ENCODE results near the gene RIPOR2.
A peak's percentile ranks its signal among the peaks of the same experiment; 100 is the strongest.
"Not testable (repeated sequence)": the region's sequence is repeated elsewhere in the genome, so short reads cannot be mapped to it uniquely, and the experiment has no call there.

Gene RIPOR2

DNA sequence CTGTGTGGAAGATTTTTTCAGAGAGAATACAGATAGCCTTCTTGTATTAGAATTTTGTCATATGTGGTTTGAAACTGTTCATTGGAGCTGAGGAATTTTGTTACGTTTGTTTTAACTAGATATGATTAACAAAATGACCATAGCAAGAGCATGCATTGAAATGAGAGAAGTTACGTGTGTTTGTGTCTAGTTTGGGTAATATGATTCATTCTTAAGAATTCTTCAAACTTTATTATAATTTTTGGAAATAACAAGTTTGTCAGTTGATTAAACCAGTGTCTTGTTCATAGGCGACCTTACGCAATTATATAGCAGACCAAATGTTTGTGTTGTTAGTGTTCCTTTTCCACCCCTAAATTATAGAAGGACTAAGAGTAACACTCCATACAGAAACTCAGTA lies 155.6 kb downstream of the RIPOR2 start:
- H3K27ac Mint-ChIP-seq, result peak overlapping the region; percentile 67
- no peak overlapping the region for H3K4me3 Mint-ChIP-seq
- peaks cover 15% of the 10 kb centered on the region for H3K4me1 Mint-ChIP-seq
- DNase-seq (ENCODE audit: low spot score in 2 of 2) (no peak), ATAC-seq (ENCODE audit: low read depth) (no peak)
- H3K36me3 Mint-ChIP-seq, result peaks cover 9% of the 10 kb centered on the region
- H3K27me3 Mint-ChIP-seq, result no peaks in the 10 kb centered on the region
- no peaks in the 10 kb centered on the region for H3K9me3 Mint-ChIP-seq

DNA sequence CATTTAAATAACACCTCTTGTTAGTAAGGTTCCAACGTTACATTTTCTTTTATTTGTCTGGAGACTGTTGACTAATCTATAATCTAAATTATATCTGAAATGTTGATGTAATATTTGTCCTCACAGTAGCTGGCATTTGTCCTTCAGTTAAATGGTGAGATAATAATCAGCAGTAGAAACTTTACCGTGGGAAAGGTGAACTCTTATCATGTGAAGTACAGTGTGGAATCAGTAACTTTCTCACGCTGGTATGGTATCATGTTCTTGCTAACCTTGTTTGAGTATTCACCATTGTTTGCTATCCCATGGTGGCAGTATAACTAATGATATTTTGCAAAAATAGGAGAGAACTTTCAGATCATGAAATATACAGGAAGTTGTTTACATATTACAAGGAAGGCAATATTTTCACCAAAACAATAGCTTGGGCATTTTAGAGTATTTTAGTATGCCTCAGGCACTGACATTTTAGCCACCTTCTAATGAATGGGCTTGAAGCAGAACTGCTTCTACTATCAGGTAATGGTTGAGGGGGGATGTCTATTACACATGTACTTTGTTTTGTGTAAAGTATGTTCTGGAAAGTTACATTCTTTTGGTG lies 156.2 kb downstream of the RIPOR2 start:
- DNase-seq (ENCODE audit: low spot score in 2 of 2), result no peak
- H3K27ac Mint-ChIP-seq, result peak overlapping the region; percentile 67
- H3K4me3 Mint-ChIP-seq, result no peak overlapping the region
- no peaks in the 10 kb centered on the region for H3K9me3 Mint-ChIP-seq
- ATAC-seq (ENCODE audit: low read depth), result no peak
- H3K4me1 Mint-ChIP-seq, result peaks cover 17% of the 10 kb centered on the region
- peaks cover 8% of the 10 kb centered on the region for H3K36me3 Mint-ChIP-seq
- H3K27me3 Mint-ChIP-seq, result no peaks in the 10 kb centered on the region

DNA sequence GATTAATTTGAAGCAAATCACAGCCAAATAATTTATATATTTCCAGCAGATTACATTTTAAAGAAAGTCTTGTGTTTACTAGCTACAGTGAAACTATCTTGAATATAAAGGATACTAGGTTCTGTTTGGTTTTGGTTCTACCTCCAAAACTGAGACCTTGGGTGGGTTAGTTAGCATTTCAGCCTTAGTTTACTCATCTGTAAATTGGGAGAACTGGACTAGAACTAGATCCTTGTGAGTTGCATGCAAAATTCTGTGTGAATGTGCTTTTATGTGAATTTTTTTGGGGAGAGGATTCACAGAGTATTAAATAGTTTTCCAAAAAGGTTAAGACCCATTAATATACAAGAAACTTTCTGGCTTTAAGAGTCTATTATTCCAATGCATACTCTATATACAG lies 156.9 kb downstream of the RIPOR2 start:
- Mint-ChIP-seq H3K36me3 (peaks cover 5% of the 10 kb centered on the region), H3K27me3 (no peaks in the 10 kb centered on the region), H3K9me3 (no peaks in the 10 kb centered on the region), H3K4me1 (peaks cover 19% of the 10 kb centered on the region), H3K27ac (no peak overlapping the region), H3K4me3 (no peak overlapping the region)
- DNase-seq (ENCODE audit: low spot score in 2 of 2), result no peak
- ATAC-seq (ENCODE audit: low read depth), result no peak

DNA sequence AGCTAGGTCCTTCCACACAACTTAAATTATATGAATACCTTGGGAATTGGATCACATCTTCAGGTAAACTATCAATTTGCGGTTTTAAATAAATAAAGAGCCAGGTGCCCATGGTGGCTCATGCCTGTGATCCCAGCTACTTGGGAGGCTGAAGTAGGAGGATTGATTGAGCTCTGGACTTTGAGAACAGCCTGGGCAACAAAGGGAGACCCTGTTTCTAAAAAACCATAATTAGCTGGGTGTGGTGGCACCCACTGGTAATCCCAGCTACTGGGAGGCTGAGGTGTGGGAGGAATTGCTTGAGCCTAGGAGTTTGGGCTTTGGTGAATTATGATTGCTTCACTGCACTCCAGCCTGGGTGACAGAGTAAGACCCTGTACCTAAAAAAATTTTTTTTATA lies 157.6 kb downstream of the RIPOR2 start:
- no peak for ATAC-seq (ENCODE audit: low read depth)
- DNase-seq (ENCODE audit: low spot score in 2 of 2), result no peak
- Mint-ChIP-seq H3K36me3 (peaks cover 5% of the 10 kb centered on the region), H3K4me3 (no peak overlapping the region), H3K9me3 (no peaks in the 10 kb centered on the region), H3K27me3 (no peaks in the 10 kb centered on the region), H3K27ac (no peak overlapping the region), H3K4me1 (peaks cover 19% of the 10 kb centered on the region)

DNA sequence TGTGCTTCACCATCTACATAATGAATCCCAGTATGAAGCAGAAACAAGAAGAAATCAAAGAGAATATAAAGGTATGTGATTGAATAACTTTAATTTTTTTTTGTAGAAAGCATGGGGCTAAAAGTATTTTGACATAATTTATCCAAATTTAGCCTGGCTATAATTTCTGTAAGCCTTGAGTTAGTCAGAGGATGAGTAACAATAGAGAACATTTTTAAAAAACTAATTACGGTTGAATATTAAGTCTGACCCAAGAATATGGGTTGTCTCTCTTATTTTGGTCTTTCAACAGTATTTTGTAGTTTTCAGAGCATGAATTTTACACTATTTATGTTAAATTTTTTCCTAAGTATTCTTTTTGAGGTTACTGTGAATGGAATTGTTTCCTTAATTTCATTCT lies 158.5 kb downstream of the RIPOR2 start:
- Mint-ChIP-seq H3K4me1 (peaks cover 19% of the 10 kb centered on the region), H3K4me3 (no peak overlapping the region), H3K27me3 (no peaks in the 10 kb centered on the region), H3K36me3 (peaks cover 4% of the 10 kb centered on the region), H3K9me3 (no peaks in the 10 kb centered on the region), H3K27ac (no peak overlapping the region)
- DNase-seq (ENCODE audit: low spot score in 2 of 2) (no peak), ATAC-seq (ENCODE audit: low read depth) (no peak)

DNA sequence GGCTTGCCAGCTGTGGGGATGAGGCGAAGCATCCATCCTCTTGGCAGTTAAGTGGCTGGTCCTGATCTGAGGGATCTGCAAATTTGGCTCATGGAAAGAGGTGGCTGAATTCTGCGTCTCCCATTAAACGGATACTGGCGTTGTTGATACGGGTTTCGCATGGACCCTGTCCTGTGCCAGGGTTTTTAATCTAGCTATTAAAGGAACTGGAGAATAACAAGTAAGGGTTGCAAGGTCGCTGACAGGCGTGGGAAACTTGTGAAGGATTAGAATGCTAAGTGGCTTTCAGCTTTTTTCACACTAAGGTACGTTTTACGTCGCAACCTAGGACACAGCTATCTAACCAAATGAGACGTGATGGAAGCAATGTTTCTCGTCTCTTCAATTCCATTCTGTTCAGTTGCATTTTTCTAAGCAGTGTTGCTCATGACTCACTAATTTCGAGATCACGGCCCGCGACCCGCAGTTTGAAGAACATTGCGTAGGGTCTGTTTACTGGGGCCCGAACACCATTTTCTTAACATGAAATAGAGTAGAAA lies 160.2 kb downstream of the RIPOR2 start:
- H3K27me3 Mint-ChIP-seq, result no peaks in the 10 kb centered on the region
- DNase-seq (ENCODE audit: low spot score in 2 of 2) (no peak), ATAC-seq (ENCODE audit: low read depth) (no peak)
- H3K27ac Mint-ChIP-seq, result peak overlapping the region; percentile 87
- H3K36me3 Mint-ChIP-seq, result peaks cover 2% of the 10 kb centered on the region
- H3K9me3 Mint-ChIP-seq, result no peaks in the 10 kb centered on the region
- peak overlapping the region; percentile 99 for H3K4me3 Mint-ChIP-seq
- H3K4me1 Mint-ChIP-seq, result peaks cover 19% of the 10 kb centered on the region

DNA sequence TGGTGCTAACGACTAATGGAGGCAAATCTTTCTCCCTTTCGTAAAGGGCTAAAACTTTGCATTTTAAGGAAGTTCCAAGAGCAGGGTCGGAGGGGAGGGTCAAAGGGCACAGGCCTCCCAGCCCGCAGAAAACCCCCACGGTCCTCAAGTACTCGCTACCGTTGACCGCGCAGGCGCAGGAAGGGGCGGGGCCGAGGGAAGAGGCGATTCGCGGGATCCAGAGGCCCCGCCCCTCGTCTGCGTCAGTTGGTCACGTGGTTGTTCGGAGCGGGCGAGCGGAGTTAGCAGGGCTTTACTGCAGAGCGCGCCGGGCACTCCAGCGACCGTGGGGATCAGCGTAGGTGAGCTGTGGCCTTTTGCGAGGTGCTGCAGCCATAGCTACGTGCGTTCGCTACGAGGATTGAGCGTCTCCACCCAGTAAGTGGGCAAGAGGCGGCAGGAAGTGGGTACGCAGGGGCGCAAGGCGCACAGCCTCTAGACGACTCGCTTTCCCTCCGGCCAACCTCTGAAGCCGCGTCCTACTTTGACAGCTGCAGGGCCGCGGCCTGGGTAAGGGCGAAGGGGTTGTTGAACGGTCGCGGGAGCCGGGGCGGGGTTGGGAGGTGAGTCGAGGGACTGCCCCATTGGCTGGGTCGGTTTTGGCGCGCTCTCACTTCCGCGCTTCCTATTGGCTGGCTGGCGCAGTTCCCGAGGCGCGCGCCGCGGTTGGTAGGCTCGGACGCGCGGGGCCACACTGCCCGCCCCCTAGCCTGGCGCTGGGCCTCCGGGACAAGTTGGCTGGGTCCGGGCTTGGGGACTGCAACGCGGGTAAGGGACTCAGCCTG lies 160.9 kb downstream of the RIPOR2 start, which contains the start of gene GMNN:
TSS of gene GMNN (plus strand) at position 242 of the 824 bp plus-strand sequence. CDS start 2,310 bp downstream, outside the sequence.
- H3K36me3 Mint-ChIP-seq, result peaks cover 2% of the 10 kb centered on the region
- H3K9me3 Mint-ChIP-seq, result no peaks in the 10 kb centered on the region
- peak; percentile 86 for ATAC-seq (ENCODE audit: low read depth)
- H3K27me3 Mint-ChIP-seq, result no peaks in the 10 kb centered on the region
- peak within 1 kb of the TSS; percentile 99 for H3K4me3 Mint-ChIP-seq
- peak within 1 kb of the TSS; percentile 87 for H3K27ac Mint-ChIP-seq
- peaks cover 17% of the 10 kb centered on the region for H3K4me1 Mint-ChIP-seq
- peak; percentile 97 to 98 for DNase-seq (ENCODE audit: low spot score in 2 of 2)

DNA sequence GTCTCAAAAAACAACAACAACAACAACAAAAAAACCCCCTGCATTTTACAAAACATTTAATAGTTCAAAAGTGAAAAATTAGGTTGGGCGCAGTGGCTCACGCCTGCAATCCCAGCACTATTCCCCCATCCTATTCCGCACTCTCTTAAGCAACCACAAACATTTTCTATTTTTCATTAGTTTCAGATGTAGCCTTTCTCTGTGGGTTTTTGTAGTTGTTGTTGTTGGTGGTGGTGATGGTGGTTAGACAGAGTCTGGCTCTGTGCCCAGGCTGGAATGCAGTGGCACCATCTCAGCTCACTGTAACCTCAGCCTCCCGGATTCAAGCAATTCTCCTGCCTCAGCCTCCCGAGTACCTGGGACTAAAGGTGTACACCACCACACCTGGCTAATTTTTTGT lies 167.4 kb downstream of the RIPOR2 start:
- Mint-ChIP-seq H3K4me1 (no peaks in the 10 kb centered on the region), H3K27ac (no peak overlapping the region), H3K27me3 (no peaks in the 10 kb centered on the region), H3K4me3 (no peak overlapping the region), H3K9me3 (no peaks in the 10 kb centered on the region), H3K36me3 (no peaks in the 10 kb centered on the region)
- DNase-seq (ENCODE audit: low spot score in 2 of 2) (no peak), ATAC-seq (ENCODE audit: low read depth) (no peak)

DNA sequence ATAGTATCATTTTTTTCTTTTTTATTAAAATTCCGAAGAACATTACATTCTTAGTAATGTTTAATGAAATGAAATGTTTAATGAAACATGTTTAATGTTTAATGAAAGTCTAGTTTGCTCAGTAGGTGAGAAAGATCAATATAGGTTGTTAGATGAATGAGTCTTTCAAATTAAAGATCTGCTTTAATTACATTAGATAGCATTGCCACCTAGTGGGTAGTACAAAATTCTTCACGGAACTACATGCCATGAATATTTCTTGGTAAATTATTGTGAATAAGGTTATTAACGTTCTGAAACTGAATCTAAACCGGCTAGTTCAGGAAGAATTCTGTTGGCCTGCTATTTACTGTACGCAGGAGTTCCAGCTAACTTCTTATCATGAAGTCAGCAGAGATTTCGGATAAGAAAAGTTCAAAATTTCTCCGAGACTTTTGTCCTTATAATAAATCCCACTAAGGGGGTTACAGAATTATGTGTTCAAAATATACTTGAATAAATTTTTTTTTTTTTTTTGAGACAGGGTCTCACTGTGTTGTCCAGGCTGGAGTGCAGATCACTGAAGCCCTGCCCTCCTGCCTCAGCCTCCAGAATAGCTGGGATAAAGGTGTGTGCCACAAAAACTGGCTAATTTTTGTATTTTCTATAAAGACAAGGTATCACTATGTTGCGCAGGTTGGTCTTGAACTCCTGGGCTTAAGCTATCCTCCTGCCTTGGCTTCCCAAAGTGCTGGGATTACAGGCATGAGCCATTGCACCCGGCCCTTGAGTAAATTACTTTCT lies 168.9 kb downstream of the RIPOR2 start:
- no peaks in the 10 kb centered on the region for H3K9me3 Mint-ChIP-seq
- no peak overlapping the region for H3K4me3 Mint-ChIP-seq
- no peak for DNase-seq (ENCODE audit: low spot score in 2 of 2)
- H3K27ac Mint-ChIP-seq, result no peak overlapping the region
- no peaks in the 10 kb centered on the region for H3K27me3 Mint-ChIP-seq
- peak; percentile 69 for ATAC-seq (ENCODE audit: low read depth)
- H3K36me3 Mint-ChIP-seq, result no peaks in the 10 kb centered on the region
- peaks cover 1% of the 10 kb centered on the region for H3K4me1 Mint-ChIP-seq

DNA sequence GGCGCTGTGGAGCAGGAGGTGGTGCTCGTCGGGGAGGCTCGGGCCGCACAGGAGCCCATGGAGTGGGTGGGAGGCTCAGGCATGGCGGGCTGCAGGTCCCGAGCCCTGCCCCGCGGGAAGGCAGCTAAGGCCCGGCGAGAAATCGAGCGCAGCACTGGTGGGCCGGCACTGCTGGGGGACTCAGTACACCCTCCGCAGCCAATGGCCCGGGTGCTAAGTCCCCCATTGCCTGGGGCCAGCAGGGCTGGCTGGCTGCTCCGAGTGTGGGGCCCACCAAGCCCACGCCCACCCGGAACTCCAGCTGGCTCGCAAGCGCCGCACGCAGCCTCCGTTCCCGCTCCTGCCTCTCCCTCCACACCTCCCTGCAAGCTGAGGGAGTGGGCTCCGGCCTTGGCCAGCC lies 169.8 kb downstream of the RIPOR2 start:
- not testable (repeated sequence) for H3K4me1 Mint-ChIP-seq; H3K36me3 Mint-ChIP-seq; DNase-seq (ENCODE audit: low spot score in 2 of 2); H3K27ac Mint-ChIP-seq; H3K9me3 Mint-ChIP-seq; H3K27me3 Mint-ChIP-seq; ATAC-seq (ENCODE audit: low read depth); H3K4me3 Mint-ChIP-seq

DNA sequence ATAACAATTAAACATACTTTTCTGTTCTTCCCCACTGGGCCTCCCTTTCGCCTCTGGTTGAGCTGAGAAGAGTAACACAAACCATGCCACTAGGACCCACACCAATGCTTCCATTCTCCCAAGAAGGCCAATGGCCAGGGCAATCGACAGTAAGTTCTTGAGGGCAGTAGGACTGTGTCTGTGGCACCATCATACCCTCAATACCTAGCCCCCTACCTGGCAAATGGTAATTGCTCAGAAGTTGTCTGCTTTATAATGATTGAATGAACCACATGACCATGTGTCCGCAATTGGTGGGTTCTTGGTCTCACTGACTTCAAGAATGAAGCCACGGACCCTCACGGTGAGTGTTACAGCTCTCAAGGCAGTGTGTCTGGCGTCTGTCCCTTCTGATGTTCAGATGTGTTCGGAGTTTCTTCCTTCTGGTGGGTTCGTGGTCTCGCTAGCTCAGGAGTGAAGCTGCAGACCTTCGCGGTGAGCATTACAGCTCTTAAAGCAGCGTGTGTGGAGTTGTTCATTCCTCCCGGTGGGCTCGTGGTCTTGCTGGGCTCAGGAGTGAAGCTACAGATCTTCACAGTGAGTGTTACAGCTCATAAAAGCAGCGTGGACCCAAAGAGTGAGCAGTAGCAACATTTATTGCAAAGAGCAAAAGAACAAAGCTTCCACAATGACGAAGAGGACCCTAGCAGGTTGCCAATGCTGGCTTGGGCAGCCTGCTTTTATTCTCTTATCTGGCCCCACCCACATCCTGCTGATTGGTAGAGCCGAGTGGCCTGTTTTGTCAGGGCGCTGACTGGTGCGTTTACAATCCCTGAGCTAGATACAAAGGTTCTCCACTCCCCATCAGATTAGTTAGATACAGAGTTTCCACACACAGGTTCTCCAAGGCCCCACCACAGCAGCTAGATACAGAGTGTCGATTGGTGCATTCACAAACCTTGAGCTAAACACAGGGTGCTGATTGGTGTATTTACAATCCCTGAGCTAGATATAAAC lies 170.6 kb downstream of the RIPOR2 start:
- H3K4me1 Mint-ChIP-seq; H3K4me3 Mint-ChIP-seq; DNase-seq (ENCODE audit: low spot score in 2 of 2); H3K9me3 Mint-ChIP-seq; ATAC-seq (ENCODE audit: low read depth); H3K36me3 Mint-ChIP-seq; H3K27ac Mint-ChIP-seq; H3K27me3 Mint-ChIP-seq: not testable (repeated sequence)

DNA sequence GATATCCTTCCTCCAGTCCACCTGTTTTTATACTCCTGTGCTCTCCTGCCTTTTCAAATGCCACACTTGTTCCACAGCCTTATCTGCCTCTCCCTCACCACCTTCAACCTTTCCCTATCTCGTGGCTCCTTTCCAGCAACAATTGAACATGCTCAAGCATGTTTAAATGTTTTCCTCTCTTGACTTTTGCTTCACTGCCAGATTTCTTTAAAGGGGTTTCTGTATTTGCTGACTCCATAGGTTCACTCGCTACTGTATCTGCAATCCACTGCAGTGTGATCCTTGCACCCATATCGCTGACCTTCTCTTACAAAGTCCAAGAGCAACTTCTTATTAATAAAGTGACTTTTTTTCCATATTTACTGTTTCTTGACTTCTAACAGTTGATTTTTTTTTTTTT lies 172.2 kb downstream of the RIPOR2 start:
- Mint-ChIP-seq H3K9me3 (no peaks in the 10 kb centered on the region), H3K27me3 (no peaks in the 10 kb centered on the region), H3K4me3 (no peak overlapping the region), H3K4me1 (peaks cover 3% of the 10 kb centered on the region), H3K27ac (no peak overlapping the region), H3K36me3 (no peaks in the 10 kb centered on the region)
- no peak for ATAC-seq (ENCODE audit: low read depth)
- no peak for DNase-seq (ENCODE audit: low spot score in 2 of 2)

DNA sequence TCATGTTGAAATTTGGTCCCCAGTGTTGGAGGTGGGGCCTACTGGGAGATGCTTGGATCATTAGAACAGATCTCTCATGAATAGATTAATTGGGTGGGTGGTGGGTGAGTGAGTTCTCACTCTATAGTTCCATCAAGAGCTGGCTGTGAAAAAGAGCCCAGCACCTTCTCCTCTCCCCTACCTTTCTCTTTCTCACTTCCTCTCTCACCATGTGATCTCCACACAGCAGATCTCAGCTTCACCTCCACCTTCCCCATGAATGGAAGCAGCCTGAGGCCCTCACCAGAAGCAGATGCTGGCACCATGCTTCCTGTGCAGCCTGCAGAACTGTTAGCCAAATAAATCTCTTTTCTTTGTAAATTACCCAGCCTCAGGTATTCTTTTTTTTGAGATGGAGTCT lies 173.9 kb downstream of the RIPOR2 start:
- DNase-seq (ENCODE audit: low spot score in 2 of 2) (no peak), ATAC-seq (ENCODE audit: low read depth) (no peak)
- Mint-ChIP-seq H3K4me1 (peaks cover 3% of the 10 kb centered on the region), H3K9me3 (no peaks in the 10 kb centered on the region), H3K27ac (no peak overlapping the region), H3K27me3 (no peaks in the 10 kb centered on the region), H3K4me3 (no peak overlapping the region), H3K36me3 (no peaks in the 10 kb centered on the region)

Measured in memory B cell (primary cell).